ENCODE measurements around the gene TREX2. TPM values are rescaled to one million over a fixed set of nuclear protein-coding genes. Genes with fewer than 3 reads are reported as not detected.

The TREX2 gene
- polyA plus RNA-seq, 1 donor from 2014 or later: not detected

GRCh38 chrX:153473126-153473525 lies 27.3 kb upstream of the TREX2 start:
- Histone ChIP-seq H3K27ac (ENCODE audit: low read length) (no peak overlapping the region), H3K9me2 (ENCODE audit: insufficient read depth, low read length) (no peaks in the 10 kb centered on the region), H4K20me1 (ENCODE audit: insufficient read depth) (no peaks in the 10 kb centered on the region), H3K4me2 (ENCODE audit: low read length) (no peak overlapping the region), H2AFZ (ENCODE audit: low read depth, low read length) (no peak overlapping the region), H3F3A (ENCODE audit: insufficient read depth, low read length, poor library complexity, severe bottlenecking) (no peaks in the 10 kb centered on the region), H3K9me3 (ENCODE audit: low read length) (no peaks in the 10 kb centered on the region), H3K27me3 (ENCODE audit: insufficient read depth, low read depth, low read length) (peaks cover 5% of the 10 kb centered on the region), H3K9ac (ENCODE audit: low read length) (no peak overlapping the region), H3K36me3 (ENCODE audit: insufficient read depth, low read length) (no peaks in the 10 kb centered on the region), H3K79me2 (replicated peaks; ENCODE audit: insufficient read depth, low read length) (no peaks in the 10 kb centered on the region), H3K4me3 (ENCODE audit: low read length) (no peak overlapping the region)
- TF ChIP-seq POLR2AphosphoS5 (IDR thresholded peaks at IDR 0.05): no peak
- no peak for TF ChIP-seq EZH2 (IDR thresholded peaks at IDR 0.05; ENCODE audit: borderline replicate concordance, insufficient read depth, low read length, poor library complexity, severe bottlenecking)
- TF ChIP-seq RAD21 (conservative IDR thresholded peaks at IDR 0.05): no peak
- no peak for TF ChIP-seq EP300 (conservative IDR thresholded peaks at IDR 0.05; ENCODE audit: poor library complexity, severe bottlenecking)
- TF ChIP-seq MXI1 (conservative IDR thresholded peaks at IDR 0.05; ENCODE audit: poor library complexity, severe bottlenecking): no peak
- no peak for TF ChIP-seq TAF1 (IDR thresholded peaks at IDR 0.05; ENCODE audit: low read depth)
- TF ChIP-seq, protein P1, sequence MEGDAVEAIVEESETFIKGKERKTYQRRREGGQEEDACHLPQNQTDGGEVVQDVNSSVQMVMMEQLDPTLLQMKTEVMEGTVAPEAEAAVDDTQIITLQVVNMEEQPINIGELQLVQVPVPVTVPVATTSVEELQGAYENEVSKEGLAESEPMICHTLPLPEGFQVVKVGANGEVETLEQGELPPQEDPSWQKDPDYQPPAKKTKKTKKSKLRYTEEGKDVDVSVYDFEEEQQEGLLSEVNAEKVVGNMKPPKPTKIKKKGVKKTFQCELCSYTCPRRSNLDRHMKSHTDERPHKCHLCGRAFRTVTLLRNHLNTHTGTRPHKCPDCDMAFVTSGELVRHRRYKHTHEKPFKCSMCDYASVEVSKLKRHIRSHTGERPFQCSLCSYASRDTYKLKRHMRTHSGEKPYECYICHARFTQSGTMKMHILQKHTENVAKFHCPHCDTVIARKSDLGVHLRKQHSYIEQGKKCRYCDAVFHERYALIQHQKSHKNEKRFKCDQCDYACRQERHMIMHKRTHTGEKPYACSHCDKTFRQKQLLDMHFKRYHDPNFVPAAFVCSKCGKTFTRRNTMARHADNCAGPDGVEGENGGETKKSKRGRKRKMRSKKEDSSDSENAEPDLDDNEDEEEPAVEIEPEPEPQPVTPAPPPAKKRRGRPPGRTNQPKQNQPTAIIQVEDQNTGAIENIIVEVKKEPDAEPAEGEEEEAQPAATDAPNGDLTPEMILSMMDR (IDR thresholded peaks at IDR 0.05; ENCODE audit: poor library complexity, severe bottlenecking): no peak
- TF ChIP-seq, protein P2, sequence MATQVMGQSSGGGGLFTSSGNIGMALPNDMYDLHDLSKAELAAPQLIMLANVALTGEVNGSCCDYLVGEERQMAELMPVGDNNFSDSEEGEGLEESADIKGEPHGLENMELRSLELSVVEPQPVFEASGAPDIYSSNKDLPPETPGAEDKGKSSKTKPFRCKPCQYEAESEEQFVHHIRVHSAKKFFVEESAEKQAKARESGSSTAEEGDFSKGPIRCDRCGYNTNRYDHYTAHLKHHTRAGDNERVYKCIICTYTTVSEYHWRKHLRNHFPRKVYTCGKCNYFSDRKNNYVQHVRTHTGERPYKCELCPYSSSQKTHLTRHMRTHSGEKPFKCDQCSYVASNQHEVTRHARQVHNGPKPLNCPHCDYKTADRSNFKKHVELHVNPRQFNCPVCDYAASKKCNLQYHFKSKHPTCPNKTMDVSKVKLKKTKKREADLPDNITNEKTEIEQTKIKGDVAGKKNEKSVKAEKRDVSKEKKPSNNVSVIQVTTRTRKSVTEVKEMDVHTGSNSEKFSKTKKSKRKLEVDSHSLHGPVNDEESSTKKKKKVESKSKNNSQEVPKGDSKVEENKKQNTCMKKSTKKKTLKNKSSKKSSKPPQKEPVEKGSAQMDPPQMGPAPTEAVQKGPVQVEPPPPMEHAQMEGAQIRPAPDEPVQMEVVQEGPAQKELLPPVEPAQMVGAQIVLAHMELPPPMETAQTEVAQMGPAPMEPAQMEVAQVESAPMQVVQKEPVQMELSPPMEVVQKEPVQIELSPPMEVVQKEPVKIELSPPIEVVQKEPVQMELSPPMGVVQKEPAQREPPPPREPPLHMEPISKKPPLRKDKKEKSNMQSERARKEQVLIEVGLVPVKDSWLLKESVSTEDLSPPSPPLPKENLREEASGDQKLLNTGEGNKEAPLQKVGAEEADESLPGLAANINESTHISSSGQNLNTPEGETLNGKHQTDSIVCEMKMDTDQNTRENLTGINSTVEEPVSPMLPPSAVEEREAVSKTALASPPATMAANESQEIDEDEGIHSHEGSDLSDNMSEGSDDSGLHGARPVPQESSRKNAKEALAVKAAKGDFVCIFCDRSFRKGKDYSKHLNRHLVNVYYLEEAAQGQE (IDR thresholded peaks at IDR 0.05; ENCODE audit: borderline replicate concordance): no peak
- no peak for TF ChIP-seq SMC3 (conservative IDR thresholded peaks at IDR 0.05; ENCODE audit: poor library complexity)

DNA sequence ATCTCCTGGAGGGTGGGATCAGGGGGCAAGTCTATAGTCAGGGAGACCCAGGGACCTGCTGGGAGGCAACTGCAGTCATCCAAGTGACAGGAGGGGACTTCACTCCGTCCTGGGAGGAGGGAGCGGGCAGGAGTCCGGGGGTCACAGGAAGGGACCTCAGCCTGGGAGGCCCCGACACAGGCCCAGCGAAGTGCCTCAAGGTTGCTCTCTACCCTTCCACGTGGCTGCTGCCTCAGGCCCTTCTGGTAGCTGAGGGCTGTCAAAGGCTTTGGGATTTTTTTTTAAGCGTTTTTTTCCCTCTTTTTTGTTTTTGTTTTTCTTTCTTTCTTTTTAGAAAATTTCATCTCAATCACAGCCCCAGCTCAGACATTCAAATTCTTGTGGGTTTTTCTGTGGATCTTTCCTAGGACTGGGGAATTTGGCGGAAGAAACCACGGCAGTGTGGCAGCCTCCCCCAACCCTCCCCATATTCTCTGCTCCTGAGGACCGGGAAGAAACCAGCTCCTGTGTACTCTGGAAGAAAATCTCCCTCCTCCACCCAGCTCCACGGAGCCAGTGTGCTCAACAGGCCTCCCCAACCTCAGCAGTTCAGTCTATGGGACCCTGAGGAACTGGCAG lies 25.9 kb upstream of the TREX2 start:
- H2AFZ ChIP-seq (ENCODE audit: low read depth, low read length): no peak overlapping the region
- H3K27ac ChIP-seq (ENCODE audit: low read length): no peak overlapping the region
- peaks cover 5% of the 10 kb centered on the region for H3K27me3 ChIP-seq (ENCODE audit: insufficient read depth, low read depth, low read length)

More for the DNA sequence above, 25.9 kb upstream of the TREX2 start:
- Histone ChIP-seq H3K4me3 (ENCODE audit: low read length) (no peak overlapping the region), H3K79me2 (replicated peaks; ENCODE audit: insufficient read depth, low read length) (no peaks in the 10 kb centered on the region), H4K20me1 (ENCODE audit: insufficient read depth) (no peaks in the 10 kb centered on the region), H3K36me3 (ENCODE audit: insufficient read depth, low read length) (no peaks in the 10 kb centered on the region), H3K4me2 (ENCODE audit: low read length) (no peak overlapping the region), H3K9me3 (ENCODE audit: low read length) (no peaks in the 10 kb centered on the region), H3K9me2 (ENCODE audit: insufficient read depth, low read length) (no peaks in the 10 kb centered on the region), H3K9ac (ENCODE audit: low read length) (no peak overlapping the region), H3F3A (ENCODE audit: insufficient read depth, low read length, poor library complexity, severe bottlenecking) (no peaks in the 10 kb centered on the region)
- TF ChIP-seq MXI1 (conservative IDR thresholded peaks at IDR 0.05; ENCODE audit: poor library complexity, severe bottlenecking) (no peak), RAD21 (conservative IDR thresholded peaks at IDR 0.05) (no peak), POLR2AphosphoS5 (IDR thresholded peaks at IDR 0.05) (no peak), TAF1 (IDR thresholded peaks at IDR 0.05; ENCODE audit: low read depth) (no peak), EP300 (conservative IDR thresholded peaks at IDR 0.05; ENCODE audit: poor library complexity, severe bottlenecking) (no peak), SMC3 (conservative IDR thresholded peaks at IDR 0.05; ENCODE audit: poor library complexity) (no peak)
- TF ChIP-seq, protein P2 (IDR thresholded peaks at IDR 0.05; ENCODE audit: borderline replicate concordance): no peak
